ENCODE results near the gene CDH6.

The CDH6 gene

GRCh38 chr5:31378136-31378535 lies 184.7 kb downstream of the CDH6 start:
- no peak for DNase-seq (ENCODE audit: low spot score)
